K562 (cell line): Measurements from ENCODE around the gene CNKSR1. TPM values are rescaled to one million over a fixed set of nuclear protein-coding genes. Genes with fewer than 3 reads are reported as not detected.

Experiments
- DACH1 ChIP-seq: fragments of 450-650 bp; IDR thresholded peaks from 2 replicates; pipeline ENCODE4 v1.6.1; 2018; ENCODE audit not compliant: partially characterized antibody
- DMBX1 ChIP-seq: fragments of 250-450 bp; sonication (Bioruptor Pico); IDR thresholded peaks from 2 replicates; pipeline ENCODE4 v1.8.0; 2022; ENCODE audit warnings: inconsistent platforms, mild to moderate bottlenecking, moderate library complexity, borderline replicate concordance
- FOXA3 ChIP-seq, 2 experiments: fragments of 450-650 bp in 1 of 2; sonication (generic) in 1 of 2; formaldehyde crosslinking; IDR thresholded peaks in 1 of 2; conservative IDR thresholded peaks in 1 of 2; 2 replicates each; pipeline versions ENCODE4 v1.4.0 to v1.8.0; 2020 to 2022; ENCODE audit warnings: mild to moderate bottlenecking in 2 of 2, missing genetic modification reagents in 1 of 2
- HDAC1 ChIP-seq, 2 experiments: fragments of 450-650 bp; IDR thresholded peaks; 2 replicates each; pipeline ENCODE4 v1.6.1; 2016 to 2017; ENCODE audit warnings: inconsistent platforms in 1 of 2, mild to moderate bottlenecking in 1 of 2, moderate library complexity in 1 of 2
- HNRNPH1 ChIP-seq: fragments of 200-400 bp; formaldehyde crosslinking; optimal IDR thresholded peaks from 2 replicates; pipeline ENCODE3; 2017; ENCODE audit warnings: low read depth, mild to moderate bottlenecking, low read length, moderate library complexity
- HOXB6 ChIP-seq: fragments of 250-450 bp; sonication (Bioruptor Pico); IDR thresholded peaks from 2 replicates; pipeline ENCODE4 v1.5.1; 2022; ENCODE audit warnings: mild to moderate bottlenecking, borderline replicate concordance
- NFIC ChIP-seq: fragments of 450-650 bp; IDR thresholded peaks from 2 replicates; pipeline ENCODE4 v1.6.1; 2017; ENCODE audit warnings: mild to moderate bottlenecking, inconsistent platforms
- PCBP2 ChIP-seq: fragments of 200-400 bp; formaldehyde crosslinking; IDR thresholded peaks from 2 replicates; pipeline ENCODE4 v1.6.1; 2018; ENCODE audit warnings: low read length, low read depth, mild to moderate bottlenecking, moderate library complexity; ENCODE audit not compliant: poor library complexity, severe bottlenecking
- PHB2 ChIP-seq: fragments of 450-650 bp; IDR thresholded peaks from 2 replicates; pipeline ENCODE4 v1.6.1; 2017; ENCODE audit warnings: low read depth
- POLR2AphosphoS5 ChIP-seq: IDR thresholded peaks from 2 replicates; pipeline ENCODE4 v1.6.1; 2011; ENCODE audit warnings: mild to moderate bottlenecking, low read depth, low read length, moderate library complexity; ENCODE audit not compliant: control insufficient read depth, insufficient read depth
- RBBP5 ChIP-seq: fragments of 200-600 bp; sonication (generic); IDR thresholded peaks from 2 replicates; pipeline ENCODE4 v1.6.1; 2012; ENCODE audit warnings: borderline replicate concordance, mild to moderate bottlenecking, low read length, control low read depth, inconsistent platforms; ENCODE audit not compliant: insufficient read depth, poor library complexity, severe bottlenecking
- SAFB ChIP-seq: fragments of 200-400 bp; formaldehyde crosslinking; IDR thresholded peaks from 2 replicates; pipeline ENCODE4 v1.6.1; 2017; ENCODE audit warnings: low read depth, low read length, borderline replicate concordance
- SIX5 ChIP-seq, 2 experiments: IDR thresholded peaks; 2 replicates each; pipeline ENCODE4 v1.6.1; 2011; ENCODE audit warnings: low read length in 2 of 2, borderline replicate concordance in 1 of 2, low read depth in 1 of 2, mild to moderate bottlenecking in 1 of 2, moderate library complexity in 1 of 2; ENCODE audit not compliant: insufficient read depth in 1 of 2
- TEAD2 ChIP-seq: fragments of 450-650 bp; IDR thresholded peaks from 2 replicates; pipeline ENCODE4 v1.6.1; 2016; ENCODE audit warnings: missing genetic modification characterization, control low read depth, missing compliant biosample characterization
- ZC3H4 ChIP-seq: sonication (generic); formaldehyde crosslinking; IDR thresholded peaks from 2 replicates; pipeline ENCODE4 v1.9.0; 2021; ENCODE audit warnings: missing genetic modification reagents, borderline replicate concordance
- ZNF165 ChIP-seq: fragments of 250-450 bp; sonication (Bioruptor Pico); IDR thresholded peaks from 2 replicates; pipeline ENCODE4 v1.4.0; 2020; ENCODE audit warnings: borderline replicate concordance
- ZNF184 ChIP-seq: sonication (generic); formaldehyde crosslinking; IDR thresholded peaks from 2 replicates; pipeline ENCODE4 v1.5.0; 2020; ENCODE audit warnings: missing genetic modification reagents
- ZNF197 ChIP-seq: fragments of 200-800 bp; sonication (Bioruptor generic); IDR thresholded peaks from 2 replicates; pipeline ENCODE4 v1.6.1; 2016; ENCODE audit warnings: low read depth, missing genetic modification characterization, missing compliant biosample characterization
- polyA plus RNA-seq, 8 experiments: library from polyadenylated mRNA; depleted of rRNA in 4 of 8; stranded (reverse) in 5 of 8; unstranded in 3 of 8; fragments of >200 nt; fragmentation: Nextera tagmentation in 2 of 8; fragmentation: Illumina TruSeq in 1 of 8; extraction: Ambion mirVana in 2 of 8; extraction: Trizol in 1 of 8; gene quantifications; 2 replicates each; pipeline versions ENCODE4 v1.2.1 to v1.2.3, GENCODE V29; 2011 to 2014; ENCODE audit warnings: inconsistent platforms in 1 of 8, missing spikeins in 1 of 8
- total RNA-seq, 7 experiments: library from RNA; depleted of rRNA in 6 of 7; stranded (reverse); fragments of >200 nt in 6 of 7; fragmentation: Illumina TruSeq in 2 of 7; extraction: Trizol in 2 of 7; gene quantifications; 2 replicates each; pipeline versions ENCODE4 v1.2.1 to v1.2.3, GENCODE V29; 2011 to 2021; ENCODE audit warnings: low replicate concordance in 1 of 7
- TF ChIP-seq, protein P1 (sequence below): fragments of 450-650 bp; formaldehyde crosslinking; IDR thresholded peaks from 2 replicates; pipeline ENCODE4 v1.4.0; 2020; ENCODE audit warnings: mild to moderate bottlenecking
- TF ChIP-seq, protein P2 (sequence below): fragments of 450-650 bp; formaldehyde crosslinking; IDR thresholded peaks from 2 replicates; pipeline ENCODE4 v1.4.0; 2022; ENCODE audit warnings: mild to moderate bottlenecking, moderate library complexity
- TF ChIP-seq, protein P3 (sequence below): fragments of 200-400 bp; formaldehyde crosslinking; IDR thresholded peaks from 2 replicates; pipeline ENCODE4 v1.6.1; 2017; ENCODE audit warnings: mild to moderate bottlenecking, low read depth, low read length, moderate library complexity

The CNKSR1 gene
- total and polyA plus RNA-seq, 9 of the 15 experiments (the other 6 are each of a cell fraction or from before 2014, with no cell fraction given): 0.03 to 2.8 (median 1.1) TPM

GRCh38 chr1:26145041-26145959 lies 32.0 kb upstream of the CNKSR1 start (continued):
- TF ChIP-seq ZNF184 (CRISPR knock-in tag): no peak
- TF ChIP-seq DACH1: no peak
- TF ChIP-seq PHB2: no peak
- TF ChIP-seq, protein P1, sequence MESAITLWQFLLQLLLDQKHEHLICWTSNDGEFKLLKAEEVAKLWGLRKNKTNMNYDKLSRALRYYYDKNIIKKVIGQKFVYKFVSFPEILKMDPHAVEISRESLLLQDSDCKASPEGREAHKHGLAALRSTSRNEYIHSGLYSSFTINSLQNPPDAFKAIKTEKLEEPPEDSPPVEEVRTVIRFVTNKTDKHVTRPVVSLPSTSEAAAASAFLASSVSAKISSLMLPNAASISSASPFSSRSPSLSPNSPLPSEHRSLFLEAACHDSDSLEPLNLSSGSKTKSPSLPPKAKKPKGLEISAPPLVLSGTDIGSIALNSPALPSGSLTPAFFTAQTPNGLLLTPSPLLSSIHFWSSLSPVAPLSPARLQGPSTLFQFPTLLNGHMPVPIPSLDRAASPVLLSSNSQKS (CRISPR knock-in tag): no peak
- TF ChIP-seq PCBP2: no peak
- TF ChIP-seq HOXB6 (CRISPR knock-in tag): no peak
- no peak for TF ChIP-seq SIX5 (IDR thresholded peaks at IDR 0.05; ENCODE audit: borderline replicate concordance in 1 of 2, insufficient read depth in 1 of 2, low read depth in 1 of 2, low read length in 2 of 2)
- TF ChIP-seq RBBP5: no peak
- TF ChIP-seq ZNF197 (CRISPR knock-in tag): no peak
- TF ChIP-seq TEAD2: no peak
- TF ChIP-seq ZNF165 (CRISPR knock-in tag): 0 out of 2 replicates have a peak, but pooled peaks have one; percentile 46
- no peak for TF ChIP-seq ZC3H4 (CRISPR knock-in tag)
- no peak for TF ChIP-seq HNRNPH1
- TF ChIP-seq NFIC: no peak
- 0 out of 2 replicates have a peak, but pooled peaks have one; percentile 41 for TF ChIP-seq DMBX1 (CRISPR knock-in tag)
- no peak for TF ChIP-seq POLR2AphosphoS5
- TF ChIP-seq HDAC1 (IDR thresholded peaks at IDR 0.05): no peak
- TF ChIP-seq SAFB: no peak
- TF ChIP-seq FOXA3 (CRISPR knock-in tag; conservative IDR thresholded peaks at IDR 0.05 in 1 of 2, IDR thresholded peaks at IDR 0.05 in 1 of 2): no peak
- TF ChIP-seq, protein P2, sequence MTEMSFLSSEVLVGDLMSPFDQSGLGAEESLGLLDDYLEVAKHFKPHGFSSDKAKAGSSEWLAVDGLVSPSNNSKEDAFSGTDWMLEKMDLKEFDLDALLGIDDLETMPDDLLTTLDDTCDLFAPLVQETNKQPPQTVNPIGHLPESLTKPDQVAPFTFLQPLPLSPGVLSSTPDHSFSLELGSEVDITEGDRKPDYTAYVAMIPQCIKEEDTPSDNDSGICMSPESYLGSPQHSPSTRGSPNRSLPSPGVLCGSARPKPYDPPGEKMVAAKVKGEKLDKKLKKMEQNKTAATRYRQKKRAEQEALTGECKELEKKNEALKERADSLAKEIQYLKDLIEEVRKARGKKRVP (CRISPR knock-in tag): no peak
- TF ChIP-seq, protein P3, sequence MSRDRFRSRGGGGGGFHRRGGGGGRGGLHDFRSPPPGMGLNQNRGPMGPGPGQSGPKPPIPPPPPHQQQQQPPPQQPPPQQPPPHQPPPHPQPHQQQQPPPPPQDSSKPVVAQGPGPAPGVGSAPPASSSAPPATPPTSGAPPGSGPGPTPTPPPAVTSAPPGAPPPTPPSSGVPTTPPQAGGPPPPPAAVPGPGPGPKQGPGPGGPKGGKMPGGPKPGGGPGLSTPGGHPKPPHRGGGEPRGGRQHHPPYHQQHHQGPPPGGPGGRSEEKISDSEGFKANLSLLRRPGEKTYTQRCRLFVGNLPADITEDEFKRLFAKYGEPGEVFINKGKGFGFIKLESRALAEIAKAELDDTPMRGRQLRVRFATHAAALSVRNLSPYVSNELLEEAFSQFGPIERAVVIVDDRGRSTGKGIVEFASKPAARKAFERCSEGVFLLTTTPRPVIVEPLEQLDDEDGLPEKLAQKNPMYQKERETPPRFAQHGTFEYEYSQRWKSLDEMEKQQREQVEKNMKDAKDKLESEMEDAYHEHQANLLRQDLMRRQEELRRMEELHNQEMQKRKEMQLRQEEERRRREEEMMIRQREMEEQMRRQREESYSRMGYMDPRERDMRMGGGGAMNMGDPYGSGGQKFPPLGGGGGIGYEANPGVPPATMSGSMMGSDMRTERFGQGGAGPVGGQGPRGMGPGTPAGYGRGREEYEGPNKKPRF: no peak
